ENCODE results near the gene GAS7.

GAS7 gene

DNA sequence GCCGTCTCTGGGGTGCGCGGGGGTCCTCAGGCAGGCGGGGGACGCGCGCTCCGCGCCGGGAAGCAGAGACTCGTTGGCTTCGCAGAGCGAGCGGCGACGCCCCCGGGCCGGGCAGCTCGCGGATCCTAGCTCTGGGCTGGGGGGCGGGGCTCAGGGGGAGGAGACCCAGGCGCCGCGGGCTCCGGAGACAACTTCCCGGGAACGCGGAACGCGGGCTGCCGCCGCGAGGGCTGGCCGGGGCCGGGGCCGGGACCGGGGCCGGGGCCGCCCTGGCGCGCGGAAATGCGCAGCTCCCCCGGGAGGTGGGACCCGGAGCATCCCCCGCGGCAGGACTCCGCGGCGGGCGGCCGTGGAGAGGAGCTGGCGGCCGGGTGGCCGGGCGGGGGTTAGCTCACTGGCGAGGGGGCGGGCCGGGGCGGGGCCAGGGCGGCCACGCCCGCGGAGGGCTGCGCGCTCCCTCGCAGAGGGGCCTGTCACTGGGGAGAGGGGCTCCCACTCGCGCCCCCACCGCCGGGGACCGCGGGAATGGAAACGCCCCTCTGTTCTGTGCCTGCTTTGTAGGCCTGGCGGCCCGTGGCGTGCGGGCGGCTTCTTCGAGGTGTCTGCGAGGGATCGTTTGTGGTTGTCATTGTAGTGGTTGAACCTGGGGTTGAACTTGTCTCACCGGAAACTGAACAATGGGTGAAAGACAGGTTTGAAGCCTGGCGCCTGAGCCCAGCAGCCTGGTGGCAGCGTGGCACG, at the start of gene GAS7:
GAS7 (minus strand) TSS at position 98 of the 741 bp plus-strand sequence.
- DNase-seq, result peak; percentile 13

DNA sequence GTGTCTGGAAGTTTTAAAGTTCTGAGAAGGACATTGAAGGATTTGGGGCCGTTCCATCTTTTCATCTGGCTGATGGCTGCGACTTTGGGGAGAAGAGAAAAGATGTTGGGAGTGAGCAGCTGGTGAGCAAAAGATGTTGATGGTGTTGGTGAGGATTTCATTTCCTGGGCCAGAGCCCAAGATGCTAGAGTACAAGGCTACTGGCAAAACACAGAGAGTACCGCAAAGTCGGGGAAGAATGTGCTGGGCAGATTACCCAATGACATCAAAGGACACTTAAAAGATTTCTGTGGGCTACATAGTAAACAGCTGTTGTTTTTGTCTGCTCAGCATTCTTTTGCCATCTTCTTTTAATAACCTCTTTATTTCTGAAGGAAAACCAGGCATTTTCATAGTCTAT, 49.4 kb upstream of the GAS7 start:
- no peak for DNase-seq

DNA sequence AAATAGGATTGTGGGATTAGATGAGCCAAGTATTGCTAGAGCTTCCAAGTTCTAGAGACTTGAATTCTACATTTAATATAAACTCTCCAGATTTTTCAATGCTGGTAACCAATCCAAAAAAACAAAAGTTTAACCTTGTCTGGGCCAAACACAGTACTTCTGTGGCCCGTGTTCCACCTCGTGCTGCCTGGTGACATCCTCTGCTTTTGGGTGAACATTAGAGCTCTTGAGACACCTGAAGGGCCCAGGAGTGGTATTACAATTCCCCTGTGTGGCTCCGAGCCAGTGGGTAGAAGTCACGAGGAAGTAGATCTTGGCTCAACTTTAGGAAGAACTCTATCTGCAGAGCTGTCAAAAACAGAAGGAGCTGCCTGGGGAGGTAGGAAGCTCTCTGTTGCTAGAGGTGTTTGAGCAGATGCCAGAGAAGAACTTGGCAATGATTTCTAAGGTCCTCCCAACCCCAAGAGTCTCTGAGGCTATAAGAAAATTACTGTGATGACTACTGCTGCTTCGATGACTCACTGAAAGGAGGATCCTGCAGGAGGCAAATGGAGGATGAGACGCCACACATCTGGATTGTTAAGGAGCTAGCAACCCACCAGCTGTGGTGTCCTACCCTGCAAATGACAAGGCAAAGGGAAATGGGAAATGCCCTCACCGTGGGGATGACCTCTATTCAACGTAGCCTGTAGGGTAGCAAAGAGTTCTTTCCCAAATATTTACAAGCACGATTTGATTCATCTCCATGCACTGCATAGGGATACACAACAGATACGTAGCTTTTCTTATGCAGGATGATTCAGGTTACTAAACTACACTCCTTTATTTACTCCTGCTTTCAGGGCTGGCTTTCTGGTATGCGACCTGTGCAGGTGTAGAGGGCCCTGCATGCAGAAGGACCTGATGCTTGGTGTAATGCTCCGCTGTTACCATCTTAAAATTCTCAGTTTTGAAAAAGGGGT, 45.8 kb upstream of the GAS7 start:
- no peak for DNase-seq

DNA sequence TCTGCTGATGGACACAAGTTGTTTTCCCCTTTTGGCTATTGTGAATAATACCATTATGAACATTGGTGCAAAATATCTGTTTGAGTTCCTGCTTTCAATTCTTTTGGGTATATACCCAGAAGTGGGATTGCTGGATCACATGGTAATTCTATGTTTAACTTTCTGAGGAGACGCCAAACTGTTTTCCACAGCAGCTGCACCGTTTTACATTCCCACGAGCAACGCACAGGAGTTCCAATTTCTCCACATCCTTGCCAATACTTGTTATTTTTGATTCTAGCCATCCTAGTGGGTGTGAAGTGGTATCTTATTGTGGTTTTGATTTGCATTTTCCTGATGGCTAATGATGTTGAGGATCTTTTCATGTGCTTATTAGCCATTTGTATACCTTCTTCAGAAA, 43.4 kb upstream of the GAS7 start:
- DNase-seq, result no peak

DNA sequence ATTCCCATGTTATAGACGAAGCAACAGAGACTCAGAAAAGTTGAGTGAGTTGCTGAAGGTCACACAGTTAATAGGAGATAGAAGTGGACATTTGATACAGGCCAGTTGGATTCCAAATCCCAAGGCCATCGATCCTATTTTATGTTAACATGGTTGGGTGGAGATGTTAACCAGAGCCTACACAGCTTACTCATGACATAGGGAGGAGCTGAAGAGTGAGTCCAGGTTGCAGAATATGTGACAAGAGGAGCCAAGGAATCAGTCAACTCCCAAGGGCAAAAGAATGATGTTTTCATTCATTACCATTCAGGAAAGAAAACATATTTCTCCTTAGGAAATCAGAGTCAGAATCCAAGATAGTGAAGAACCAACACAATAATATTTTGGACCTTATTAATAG, 40.3 kb upstream of the GAS7 start:
- no peak for DNase-seq

DNA sequence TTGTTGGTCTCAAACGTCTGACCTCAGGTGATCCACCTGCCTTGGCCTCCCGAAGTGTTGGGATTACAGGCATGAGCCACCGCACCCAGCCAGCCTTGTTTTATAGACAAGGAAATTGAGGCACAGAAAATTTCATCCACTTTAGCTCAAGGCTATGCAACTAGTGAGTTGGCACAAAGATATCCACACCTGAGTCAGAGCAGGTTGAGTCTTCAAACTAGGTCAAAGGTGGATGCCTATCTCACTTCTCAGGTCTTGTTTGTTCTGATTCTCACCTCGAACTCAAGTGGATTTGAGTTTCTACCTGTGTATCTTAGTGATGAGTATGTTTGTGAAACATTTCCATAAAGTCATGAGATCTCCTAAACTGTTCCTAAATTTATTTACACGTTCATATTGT, 35.6 kb upstream of the GAS7 start:
- DNase-seq, result no peak

DNA sequence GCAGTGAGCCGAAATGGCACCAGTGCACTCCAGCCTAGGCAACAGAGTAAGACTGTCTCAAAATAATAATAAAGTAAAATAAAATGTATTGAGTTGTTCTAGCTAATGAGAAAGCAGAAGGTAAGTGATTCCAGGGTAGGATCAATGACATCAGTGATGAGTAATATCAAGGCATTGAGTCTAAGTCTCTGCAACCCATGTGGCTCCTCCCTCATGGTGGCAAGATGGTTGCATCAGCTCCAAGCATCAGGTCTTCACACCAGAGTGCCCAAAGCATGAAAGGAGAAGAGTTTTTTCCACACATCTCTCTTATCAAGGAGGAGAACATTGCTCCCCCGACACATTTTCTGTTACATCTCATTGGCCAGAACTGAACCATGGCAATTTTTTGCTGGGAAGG, 34.8 kb upstream of the GAS7 start:
- DNase-seq, result no peak

DNA sequence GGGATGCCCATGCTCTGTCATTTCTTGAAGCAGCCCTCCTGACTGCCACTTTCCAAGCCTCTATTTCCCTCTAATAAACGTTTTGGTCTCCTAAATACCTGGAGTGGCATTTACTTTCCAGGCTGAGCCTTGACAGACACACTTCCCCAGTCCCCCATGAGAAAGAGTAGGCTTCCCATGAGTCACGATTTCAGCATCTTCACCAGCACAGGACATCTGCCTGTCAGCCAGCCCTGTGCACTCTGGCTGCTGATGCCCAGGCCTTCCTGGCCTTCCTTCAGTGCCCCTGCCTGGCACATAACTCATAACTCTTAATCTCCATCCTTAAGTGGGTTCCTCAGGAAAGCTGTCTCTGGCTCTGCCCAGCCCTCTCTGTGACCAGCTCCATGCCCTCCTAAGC, 30.8 kb upstream of the GAS7 start:
- no peak for DNase-seq

DNA sequence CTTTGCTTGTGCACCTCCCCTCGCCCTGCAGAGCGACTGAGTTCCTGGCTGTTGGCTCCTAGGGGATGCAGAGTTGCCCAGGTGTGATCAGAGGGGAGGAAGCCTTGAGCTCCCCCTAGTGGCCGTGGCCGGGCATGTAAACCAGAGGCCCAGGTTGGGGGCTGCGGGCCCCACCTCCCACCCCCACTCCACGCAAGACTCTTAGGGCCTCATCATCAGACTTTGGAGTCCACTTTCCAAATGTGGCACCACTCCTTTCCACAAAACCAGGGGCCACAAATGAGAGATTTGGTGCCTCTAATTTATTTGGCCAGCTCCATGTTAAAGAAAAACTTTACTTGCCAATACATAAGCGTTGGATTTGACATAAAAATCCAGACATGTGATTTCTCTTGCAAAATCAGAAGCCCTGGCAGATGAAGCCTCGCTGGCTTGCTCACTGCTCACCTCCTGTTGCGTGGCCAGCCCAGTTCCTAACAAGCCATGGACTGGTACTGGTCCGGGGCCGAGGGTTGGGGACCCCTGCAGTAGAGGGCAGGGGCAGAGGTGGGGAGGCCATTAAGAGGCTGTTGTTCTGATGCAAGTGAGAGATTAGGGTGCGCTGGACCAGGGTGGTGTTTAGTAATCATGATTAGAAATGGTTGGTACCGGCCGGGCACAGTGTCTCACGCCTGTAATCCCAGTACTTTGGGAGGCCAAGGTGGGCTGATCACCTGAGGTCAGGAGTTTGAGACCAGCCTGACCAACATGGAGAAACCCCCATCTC, 28.7 kb upstream of the GAS7 start:
- peak; percentile 11 for DNase-seq

DNA sequence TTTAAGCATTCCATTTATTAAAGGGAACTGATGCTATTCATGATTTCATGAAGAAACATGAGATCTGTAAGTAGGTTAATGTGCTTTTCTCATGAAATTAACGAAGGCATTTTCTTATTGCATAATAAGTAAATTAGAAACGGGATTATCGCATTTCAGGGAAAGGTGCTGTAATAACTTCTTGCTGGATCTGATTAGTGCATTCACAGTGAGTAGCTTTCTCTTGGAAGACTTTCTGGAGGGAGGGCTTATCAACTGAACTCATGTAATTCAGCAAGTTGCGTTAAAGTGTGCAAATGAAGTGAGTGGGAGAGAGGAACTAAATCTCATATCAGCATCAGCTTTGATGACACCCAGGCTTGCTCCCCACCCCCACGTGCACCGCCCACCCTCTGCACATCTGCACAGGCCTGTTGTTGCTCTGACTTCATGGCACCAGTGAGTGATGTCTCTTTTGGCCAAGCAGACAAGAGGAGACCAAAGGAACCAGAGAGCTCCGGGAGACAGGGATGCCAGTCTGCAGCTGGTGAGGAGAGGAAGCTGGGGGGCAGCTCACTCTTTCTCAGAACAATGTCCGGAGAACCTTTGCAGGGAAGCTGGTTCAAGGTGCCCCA, 26.3 kb upstream of the GAS7 start:
- DNase-seq, result no peak

DNA sequence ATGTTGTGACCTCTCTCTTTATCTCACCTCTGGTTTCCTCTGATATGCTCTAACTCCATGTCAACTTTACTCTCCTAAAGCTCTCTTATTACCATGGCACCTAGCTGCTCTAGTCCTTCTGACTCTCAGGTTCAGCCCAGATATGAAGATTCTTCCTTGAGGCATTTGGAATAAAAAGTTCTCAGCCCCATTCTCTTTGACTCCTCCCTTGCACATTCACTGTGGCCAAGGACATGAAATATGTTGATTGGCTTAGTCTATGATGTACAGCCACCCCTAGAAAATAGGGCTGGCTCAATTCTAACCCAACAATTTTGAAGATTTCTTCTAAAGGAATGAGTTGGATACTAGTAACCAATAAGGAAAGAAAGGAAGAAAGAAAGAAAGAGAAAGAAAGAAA, 20.8 kb upstream of the GAS7 start:
- DNase-seq, result no peak

DNA sequence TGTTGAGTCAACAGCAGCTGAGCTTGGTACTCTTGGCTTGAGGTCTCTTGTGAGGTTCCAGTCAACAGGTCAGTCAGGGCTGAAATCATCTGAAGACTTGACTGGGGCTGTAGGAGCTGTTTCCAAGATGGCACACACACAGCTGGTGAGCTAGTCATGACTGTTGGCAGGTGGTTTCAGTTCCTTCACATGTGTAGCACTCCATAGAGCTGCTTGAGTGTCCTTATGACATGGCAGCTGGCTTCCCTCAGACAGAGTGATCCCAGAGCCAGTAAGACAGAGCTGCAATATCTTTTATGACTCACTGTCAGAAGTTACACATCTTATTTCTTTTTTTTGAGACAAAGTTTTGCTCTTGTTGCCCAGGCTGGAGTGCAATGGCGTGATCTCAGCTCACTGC, 19.5 kb upstream of the GAS7 start:
- DNase-seq, result no peak

DNA sequence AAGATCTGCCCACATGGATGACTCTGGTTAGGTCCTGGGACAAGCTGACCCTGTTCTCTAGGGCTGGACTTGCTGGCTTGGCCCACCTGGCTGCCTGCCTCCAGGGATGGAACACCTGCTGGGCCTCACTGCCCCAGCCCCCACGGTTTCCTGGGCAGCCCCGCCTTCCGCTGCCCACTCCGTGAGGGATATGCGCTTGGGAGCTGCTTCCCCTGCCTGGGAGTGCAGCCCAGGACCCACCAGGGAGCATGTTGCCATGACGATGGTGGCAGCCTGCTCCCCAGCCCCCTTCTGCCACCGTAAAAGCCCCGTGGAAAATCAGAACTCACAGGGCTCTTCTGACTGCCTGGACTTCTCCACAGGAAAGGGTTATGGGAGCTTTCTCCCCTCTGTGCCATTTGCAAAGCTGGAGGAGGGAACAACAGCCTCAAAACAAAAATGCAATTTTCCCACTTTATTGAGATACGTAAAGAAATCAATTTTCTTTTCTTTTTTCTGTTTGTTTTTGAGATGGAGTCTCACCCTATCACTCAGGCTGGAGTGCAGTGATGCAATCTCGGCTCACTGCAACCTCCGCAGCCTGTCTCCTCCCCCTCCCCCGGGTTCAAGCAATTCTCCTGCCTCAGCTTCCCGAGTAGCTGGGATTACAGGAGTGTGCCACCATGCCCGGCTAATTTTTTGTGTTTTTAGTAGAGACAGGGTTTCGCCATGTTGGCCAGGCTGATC, 18.0 kb upstream of the GAS7 start:
- no peak for DNase-seq

DNA sequence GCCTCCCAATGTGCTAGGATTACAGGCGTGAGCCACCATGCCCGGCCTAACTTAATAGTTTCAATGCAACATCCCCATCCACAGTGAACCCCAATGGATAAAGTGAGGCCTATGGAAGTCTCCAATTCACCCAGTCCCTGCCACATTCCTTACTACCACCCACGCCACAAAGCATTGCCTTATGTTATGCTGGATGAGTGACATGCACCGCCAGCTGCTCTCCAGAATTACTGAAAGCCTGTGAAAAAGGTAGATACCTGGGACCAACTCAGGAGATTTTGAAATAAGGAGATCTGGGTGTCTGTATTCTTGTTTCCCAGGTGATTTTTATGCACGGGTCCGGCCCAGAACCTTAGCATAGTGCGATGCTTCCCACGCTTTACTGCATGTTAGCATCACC, 16.9 kb upstream of the GAS7 start:
- no peak for DNase-seq

DNA sequence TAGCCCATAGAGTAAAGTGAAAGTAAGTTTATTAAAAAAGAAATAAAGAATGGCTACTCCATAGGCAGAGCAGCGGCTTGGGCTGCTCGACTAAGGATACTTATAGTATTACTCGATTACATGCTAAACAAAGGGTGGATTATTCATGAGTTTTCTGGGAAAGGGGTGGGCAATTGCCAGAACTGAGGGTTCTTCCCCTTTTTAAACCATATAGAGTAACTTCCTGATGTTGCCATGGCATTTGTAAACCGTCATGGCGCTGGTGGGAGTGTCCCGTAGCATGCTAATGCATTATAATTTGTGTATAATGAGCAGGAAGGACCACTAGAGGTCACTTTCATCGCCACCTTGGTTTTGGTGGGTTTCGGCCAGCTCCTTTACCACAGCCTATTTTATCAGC, 13.3 kb upstream of the GAS7 start:
- no peak for DNase-seq

DNA sequence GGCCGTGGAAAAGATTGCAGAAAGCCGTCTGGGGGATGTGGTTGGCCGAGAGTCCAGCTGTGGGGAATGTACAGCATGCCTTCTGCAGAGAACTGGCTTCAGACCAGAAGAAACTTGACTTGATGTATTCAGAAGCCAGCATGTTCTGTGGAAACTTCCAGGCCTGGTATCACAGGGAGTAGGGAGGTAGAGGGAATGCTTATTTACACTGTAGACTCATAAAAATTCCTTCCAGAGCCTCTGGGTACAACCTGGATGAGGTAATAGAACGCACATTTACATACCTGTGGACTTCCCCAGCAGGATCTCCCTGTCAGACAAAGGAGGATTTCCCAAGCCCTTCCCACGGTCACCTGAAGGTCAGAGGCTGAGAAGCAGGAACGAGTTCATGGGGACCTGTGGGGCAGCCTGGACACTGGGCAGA, 11.8 kb upstream of the GAS7 start:
- no peak for DNase-seq

DNA sequence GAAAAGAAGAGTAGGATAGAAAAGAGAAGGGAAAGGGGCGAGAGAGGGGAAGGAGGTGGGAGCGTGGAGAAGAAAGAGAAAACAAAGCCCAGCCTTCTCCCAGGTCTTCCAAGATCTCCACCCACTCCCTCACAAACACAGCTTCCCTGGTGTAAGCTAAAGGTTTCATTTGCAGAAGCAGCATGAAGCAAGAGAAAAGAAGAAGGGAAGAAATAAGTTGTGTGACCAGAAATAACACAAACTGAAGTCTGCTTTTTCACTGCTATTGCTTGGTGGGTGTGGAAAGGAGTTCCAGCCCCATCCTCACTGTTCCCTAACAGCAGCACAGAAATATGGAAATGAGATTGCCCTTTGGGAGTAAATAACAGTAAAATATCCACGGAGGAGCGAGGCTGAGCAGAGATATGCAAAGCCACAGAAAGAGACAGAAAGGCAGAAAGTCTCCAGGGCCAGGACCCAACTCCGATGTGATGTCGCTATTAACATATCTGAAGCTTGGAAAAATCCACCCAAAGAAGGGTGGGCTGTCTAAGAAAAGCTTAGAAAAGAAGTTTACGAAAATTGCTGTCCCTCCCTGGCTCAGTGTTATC, 10.3 kb upstream of the GAS7 start:
- no peak for DNase-seq

DNA sequence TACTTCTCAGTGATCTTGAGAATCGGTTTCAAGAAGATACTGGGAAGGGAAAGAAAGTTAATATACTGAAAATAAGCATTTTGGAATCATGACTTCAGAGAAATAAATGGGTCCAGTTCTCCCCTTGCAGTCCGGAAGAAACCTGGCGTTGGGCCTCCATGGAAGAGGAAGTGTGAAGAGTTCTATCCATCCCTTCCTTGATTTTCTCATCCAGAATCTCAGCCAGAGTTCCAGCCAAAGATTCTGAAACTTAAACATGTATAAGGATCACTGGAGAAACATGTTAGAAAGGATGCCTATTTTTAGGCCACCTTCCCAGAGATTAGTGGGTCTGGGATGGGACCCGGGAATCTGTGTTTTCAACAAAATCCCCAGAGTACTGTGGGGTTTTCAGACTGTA, 8.7 kb upstream of the GAS7 start:
- DNase-seq, result no peak

DNA sequence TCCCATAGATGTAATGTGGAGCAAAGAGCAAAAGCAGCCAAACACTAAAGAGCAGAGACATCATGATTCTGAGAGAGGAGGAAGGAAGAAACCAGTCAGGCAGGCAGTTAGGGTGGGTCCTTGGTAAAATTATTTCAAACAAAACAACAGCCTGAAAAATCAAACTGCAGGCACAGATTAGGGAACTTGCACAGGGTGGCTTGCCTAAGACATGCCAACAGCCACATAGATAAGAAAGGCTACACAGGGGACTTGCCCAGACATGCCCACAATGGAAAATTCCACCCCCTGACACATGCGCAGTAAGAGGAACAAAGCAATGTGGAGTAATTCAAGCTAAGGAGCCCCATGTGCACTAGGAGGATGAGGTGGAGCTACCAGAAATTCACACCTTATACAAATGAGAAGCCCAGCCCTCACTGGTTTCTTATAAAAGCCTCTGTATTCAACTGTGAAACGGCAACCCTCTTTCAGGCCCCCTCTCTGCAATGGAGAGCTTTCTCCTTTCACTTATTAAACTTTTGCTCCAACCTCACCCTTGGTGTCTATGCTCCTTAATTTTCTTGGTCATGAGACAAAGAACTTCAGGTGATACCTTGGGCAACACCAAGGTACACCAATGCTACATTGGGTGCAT, 7.3 kb upstream of the GAS7 start:
- DNase-seq, result no peak

DNA sequence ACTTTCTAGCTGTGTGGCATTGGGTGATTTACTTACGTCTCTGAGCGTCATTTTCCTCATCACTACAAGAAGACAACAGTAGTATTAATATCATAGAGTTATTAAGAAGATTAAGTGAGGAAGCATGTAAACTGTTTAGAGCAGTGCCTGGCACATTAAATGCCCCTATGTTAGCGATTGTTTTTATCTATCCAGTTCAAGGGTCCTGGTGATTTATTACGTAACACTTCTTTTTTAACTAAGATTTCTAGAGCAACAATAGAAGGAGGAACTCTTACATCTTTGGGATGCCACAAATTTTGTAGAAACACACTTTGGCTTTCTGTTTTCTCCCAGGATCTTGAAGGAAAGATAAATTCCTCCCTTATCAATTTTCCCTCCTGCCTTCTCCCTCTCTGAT, 3.3 kb upstream of the GAS7 start:
- DNase-seq, result no peak

DNA sequence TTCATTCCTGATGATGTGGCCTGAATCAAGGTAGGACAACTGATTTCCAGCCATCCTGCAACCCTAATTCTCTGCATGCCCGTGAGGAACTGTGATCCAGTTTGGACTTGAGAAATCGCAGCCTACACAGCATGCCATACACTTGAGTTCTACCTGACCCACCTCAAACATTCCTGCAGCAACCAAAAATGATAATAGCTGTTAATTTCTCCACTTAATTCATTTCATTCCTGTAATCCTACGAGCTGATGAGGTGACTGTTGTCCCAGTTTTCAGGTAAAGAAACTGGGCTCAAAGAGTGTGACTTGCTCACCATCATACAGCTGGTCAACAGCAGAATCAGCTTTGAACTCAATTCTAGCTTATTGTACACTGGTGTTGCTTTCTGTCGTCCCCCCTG, 2.2 kb upstream of the GAS7 start:
- no peak for DNase-seq

Measured in activated CD4-positive, alpha-beta T cell treated with anti-CD3 and anti-CD28 coated beads, Interleukin-2, amount 50 U/mL, for 1 hour (primary cell).